Mammary epithelial cell (primary cell): Measurements from ENCODE around the gene TBL1X.
"Not testable (repeated sequence)": the region's sequence is repeated elsewhere in the genome, so short reads cannot be mapped to it uniquely, and the experiment has no call there.

ENCODE experiments used
- CTCF ChIP-seq, 2 donors: IDR thresholded peaks in 1 of 2; conservative IDR thresholded peaks in 1 of 2; 2 replicates each; pipeline ENCODE4 v1.5.1; 2011 to 2012; ENCODE audit warnings: inconsistent platforms in 2 of 2, low read length in 2 of 2, mild to moderate bottlenecking in 2 of 2, control low read depth in 1 of 2, low read depth in 1 of 2; ENCODE audit not compliant: insufficient read depth in 1 of 2; ENCODE audit errors: extremely low read depth in 1 of 2
- EZH2 ChIP-seq: IDR thresholded peaks from 2 replicates; pipeline ENCODE4 v1.6.1; 2012; ENCODE audit warnings: low read length, inconsistent platforms, borderline replicate concordance

GRCh38 chrX:9768321-9768839 lies 303.5 kb downstream of the TBL1X start:
- TF ChIP-seq CTCF (conservative IDR thresholded peaks at IDR 0.05 in 1 of 2, IDR thresholded peaks at IDR 0.05 in 1 of 2; ENCODE audit: extremely low read depth in 1 of 2, insufficient read depth in 1 of 2, low read depth in 1 of 2, low read length in 2 of 2); EZH2: not testable (repeated sequence)
